Skeletal muscle tissue (tissue), 4 donors: ENCODE results near the gene SLCO3A1. TPM values are rescaled to one million over a fixed set of nuclear protein-coding genes. Genes with fewer than 3 reads are reported as not detected.

ENCODE experiments used
- H3K27ac ChIP-seq: one replicate; pipeline ENCODE4 v1.7.0; 2013; ENCODE audit warnings: mild to moderate bottlenecking, low read depth, low read length, inconsistent platforms
- H3K27me3 ChIP-seq, 3 donors: one replicate each; pipeline ENCODE4 v1.7.0; 2013; ENCODE audit warnings: low read length in 3 of 3; ENCODE audit not compliant: control insufficient read depth in 3 of 3, insufficient read depth in 3 of 3
- H3K36me3 ChIP-seq, 3 donors: one replicate each; pipeline ENCODE4 v1.7.0; 2013; ENCODE audit warnings: low read length in 3 of 3; ENCODE audit not compliant: control insufficient read depth in 3 of 3, insufficient read depth in 3 of 3
- H3K4me1 ChIP-seq, 3 donors: one replicate each; pipeline ENCODE4 v1.7.0; 2013; ENCODE audit warnings: low read length in 3 of 3, mild to moderate bottlenecking in 3 of 3; ENCODE audit not compliant: control insufficient read depth in 3 of 3, insufficient read depth in 3 of 3
- H3K4me3 ChIP-seq, 3 donors: one replicate each; pipeline ENCODE4 v1.7.0; 2013; ENCODE audit warnings: low read length in 3 of 3
- H3K9ac ChIP-seq, 3 donors: one replicate each; pipeline ENCODE4 v1.7.0; 2013; ENCODE audit warnings: low read length in 3 of 3, mild to moderate bottlenecking in 3 of 3, moderate library complexity in 2 of 3, low read depth in 1 of 3
- H3K9me3 ChIP-seq, 3 donors: one replicate each; pipeline ENCODE4 v1.7.0; 2013; ENCODE audit warnings: low read length in 3 of 3; ENCODE audit not compliant: control insufficient read depth in 3 of 3
- total RNA-seq: library from RNA; depleted of rRNA; stranded (reverse); fragments of >200 nt; gene quantifications from one replicate; pipeline ENCODE4 v1.2.3, GENCODE V29; 2014
- donor health status: Osteomylitis.

SLCO3A1 gene
- total RNA-seq, 1 donor from 2014 or later: 4.7 TPM

DNA sequence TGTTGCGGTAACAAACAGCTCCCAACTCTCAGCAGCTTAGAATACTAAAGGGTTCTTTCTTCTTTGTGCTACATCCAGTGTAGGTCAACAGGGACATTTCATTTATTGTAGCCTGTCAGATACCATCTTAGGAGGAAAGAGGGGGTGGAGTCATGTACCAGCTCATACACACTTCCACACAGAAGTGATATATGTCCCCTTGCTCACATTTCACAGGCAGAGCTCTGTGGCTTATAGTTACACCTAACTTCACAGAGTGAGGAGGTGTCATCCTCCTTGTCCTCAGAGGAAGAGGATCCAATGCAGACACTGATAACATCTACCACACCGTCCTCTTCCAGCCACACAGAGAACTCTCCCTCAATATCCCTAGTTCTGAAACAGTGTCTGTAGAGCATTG lies 247.2 kb downstream of the SLCO3A1 start:
- H3K9ac ChIP-seq: no peak overlapping the region
- H3K9me3 ChIP-seq: no peaks in the 10 kb centered on the region
- peaks cover 0 to under 1% (median 0%) of the 10 kb centered on the region in 3 donors for H3K36me3 ChIP-seq
- no peaks in the 10 kb centered on the region for H3K27me3 ChIP-seq
- no peak overlapping the region for H3K27ac ChIP-seq
- H3K4me3 ChIP-seq: no peak overlapping the region
- peaks cover 0 to 8% (median 3%) of the 10 kb centered on the region in 3 donors for H3K4me1 ChIP-seq

GRCh38 chr15:92101708-92102394 lies 248.3 kb downstream of the SLCO3A1 start:
- Histone ChIP-seq H3K4me1 (peaks cover 0 to 8% (median 3%) of the 10 kb centered on the region in 3 donors), H3K27ac (no peak overlapping the region), H3K9ac (no peak overlapping the region), H3K36me3 (no peaks in the 10 kb centered on the region), H3K4me3 (no peak overlapping the region), H3K9me3 (no peaks in the 10 kb centered on the region), H3K27me3 (no peaks in the 10 kb centered on the region)

GRCh38 chr15:92102395-92102755 lies 248.9 kb downstream of the SLCO3A1 start:
- Histone ChIP-seq H3K27me3 (no peaks in the 10 kb centered on the region), H3K4me3 (no peak overlapping the region), H3K9ac (no peak overlapping the region), H3K36me3 (no peaks in the 10 kb centered on the region), H3K4me1 (peaks cover 0 to 6% (median 2%) of the 10 kb centered on the region in 3 donors), H3K9me3 (no peaks in the 10 kb centered on the region), H3K27ac (no peak overlapping the region)

- Histone ChIP-seq H3K4me1 (no peaks in the 10 kb centered on the region), H3K9me3 (no peaks in the 10 kb centered on the region), H3K4me3 (no peak overlapping the region), H3K9ac (no peak overlapping the region), H3K27me3 (no peaks in the 10 kb centered on the region), H3K36me3 (no peaks in the 10 kb centered on the region), H3K27ac (no peak overlapping the region)
Measured at GRCh38 chr15:92104072-92104471, 250.6 kb downstream of the SLCO3A1 start.

DNA sequence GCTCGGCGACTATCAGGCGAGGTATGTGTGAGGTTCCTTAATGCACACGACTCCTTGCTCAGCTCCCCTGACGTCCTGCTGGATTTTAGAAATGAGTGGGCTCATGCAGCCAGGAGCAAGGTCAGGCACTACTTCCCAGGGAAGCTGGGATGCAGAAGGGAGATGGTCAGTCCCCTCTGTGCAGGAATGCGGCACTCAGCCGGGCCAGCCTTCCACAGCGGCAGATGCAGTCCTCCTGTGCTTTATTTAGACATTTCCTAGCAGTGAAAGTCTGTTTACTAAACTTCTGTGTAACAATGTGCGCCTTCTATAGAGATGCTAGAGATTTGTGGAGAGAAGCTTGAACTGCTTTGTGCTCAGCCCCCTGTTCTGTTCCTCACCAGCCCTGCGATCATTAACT lies 252.1 kb downstream of the SLCO3A1 start:
- Histone ChIP-seq H3K4me1 (no peaks in the 10 kb centered on the region), H3K4me3 (no peak overlapping the region), H3K27ac (no peak overlapping the region), H3K27me3 (no peaks in the 10 kb centered on the region), H3K9me3 (no peaks in the 10 kb centered on the region), H3K36me3 (no peaks in the 10 kb centered on the region), H3K9ac (no peak overlapping the region)

- no peaks in the 10 kb centered on the region for H3K27me3 ChIP-seq
- H3K36me3 ChIP-seq: no peaks in the 10 kb centered on the region
- no peak overlapping the region for H3K9ac ChIP-seq
- no peak overlapping the region for H3K4me3 ChIP-seq
- no peak overlapping the region for H3K27ac ChIP-seq
- H3K9me3 ChIP-seq: no peaks in the 10 kb centered on the region
- H3K4me1 ChIP-seq: no peaks in the 10 kb centered on the region
Measured at GRCh38 chr15:92107510-92107909, 254.0 kb downstream of the SLCO3A1 start.

GRCh38 chr15:92109191-92109873 lies 255.8 kb downstream of the SLCO3A1 start:
- H3K4me1 ChIP-seq: no peaks in the 10 kb centered on the region
- no peaks in the 10 kb centered on the region for H3K36me3 ChIP-seq
- H3K27me3 ChIP-seq: no peaks in the 10 kb centered on the region
- no peaks in the 10 kb centered on the region for H3K9me3 ChIP-seq
- H3K9ac ChIP-seq: no peak overlapping the region
- no peak overlapping the region for H3K27ac ChIP-seq
- no peak overlapping the region for H3K4me3 ChIP-seq

DNA sequence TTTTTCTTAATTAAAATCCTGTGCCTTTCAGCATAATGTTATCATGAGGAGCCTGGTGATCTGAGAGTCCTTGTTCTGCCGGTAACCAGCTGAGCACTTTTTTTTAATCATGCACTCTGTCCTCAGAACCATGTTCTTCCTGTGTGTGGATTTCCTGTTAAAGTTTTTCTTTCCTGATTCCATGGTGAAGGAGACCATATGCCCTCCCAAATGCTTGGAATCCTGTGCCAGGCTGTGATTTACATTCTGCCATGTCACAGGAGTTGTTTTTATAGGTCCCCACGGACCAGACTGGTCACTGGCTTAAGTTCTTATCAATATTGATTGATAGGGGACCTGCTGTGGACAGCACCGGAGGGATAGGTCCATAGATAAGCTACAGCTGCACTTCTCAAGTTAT lies 257.8 kb downstream of the SLCO3A1 start:
- Histone ChIP-seq H3K27me3 (no peaks in the 10 kb centered on the region), H3K36me3 (peaks cover 0 to 3% (median 2%) of the 10 kb centered on the region in 3 donors), H3K9me3 (no peaks in the 10 kb centered on the region), H3K9ac (no peak overlapping the region), H3K4me1 (no peaks in the 10 kb centered on the region), H3K27ac (no peak overlapping the region), H3K4me3 (no peak overlapping the region)

- Histone ChIP-seq H3K9me3 (no peaks in the 10 kb centered on the region), H3K27ac (no peak overlapping the region), H3K27me3 (no peaks in the 10 kb centered on the region), H3K36me3 (peaks cover 0 to 3% (median 2%) of the 10 kb centered on the region in 3 donors), H3K9ac (no peak overlapping the region), H3K4me3 (no peak overlapping the region), H3K4me1 (no peaks in the 10 kb centered on the region)
Measured at GRCh38 chr15:92111751-92112150, 258.2 kb downstream of the SLCO3A1 start.

DNA sequence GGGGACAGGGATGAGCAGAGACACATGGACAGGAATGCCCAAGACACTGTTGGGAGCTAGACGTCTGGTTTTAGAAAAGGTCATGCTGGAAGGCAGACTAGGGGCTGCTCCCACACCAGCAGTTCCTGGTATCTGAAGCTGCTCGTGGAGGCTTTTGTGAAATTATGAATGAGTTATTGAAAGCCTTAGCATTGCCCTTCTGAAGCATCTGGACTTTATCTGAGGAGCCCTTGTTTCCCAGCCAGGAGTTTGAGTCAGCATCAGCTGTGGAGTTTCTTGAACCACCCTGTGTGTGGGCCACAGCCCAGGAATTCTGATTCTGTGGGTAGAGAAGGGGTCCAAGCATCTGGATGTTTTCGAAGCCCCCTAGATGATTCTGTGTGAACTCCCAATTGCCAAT lies 258.7 kb downstream of the SLCO3A1 start:
- H3K4me1 ChIP-seq: peaks cover 1 to 3% (median 2%) of the 10 kb centered on the region in 3 donors
- H3K9ac ChIP-seq: no peak overlapping the region
- H3K4me3 ChIP-seq: no peak overlapping the region
- no peaks in the 10 kb centered on the region for H3K27me3 ChIP-seq
- H3K27ac ChIP-seq: no peak overlapping the region
- no peaks in the 10 kb centered on the region for H3K9me3 ChIP-seq
- H3K36me3 ChIP-seq: peaks cover 0 to 3% (median 2%) of the 10 kb centered on the region in 3 donors
